NCI-H2107 (cell line): ENCODE results near the gene LSG1.

Experiments
- DNase-seq: peaks from one replicate; lab custom pipeline; 2025; lab: John Stamatoyannopoulos, UW

Gene LSG1

GRCh38 chr3:194686816-194687637 lies 15.0 kb upstream of the LSG1 start:
- no peak for DNase-seq

- no peak for DNase-seq
Measured at GRCh38 chr3:194686414-194686815, 14.4 kb upstream of the LSG1 start.

- DNase-seq = peak; percentile 77
Measured at GRCh38 chr3:194685718-194686413, 13.9 kb upstream of the LSG1 start, which contains the start of gene FAM43A. Gene FAM43A, plus strand, starts transcription at chr3:194685883. Its CDS starts 944 bp downstream, at chr3:194686827.

GRCh38 chr3:194685065-194685717 lies 13.2 kb upstream of the LSG1 start:
- no peak for DNase-seq

GRCh38 chr3:194683380-194683779 lies 11.4 kb upstream of the LSG1 start:
- no peak for DNase-seq

- peak; percentile 95 for DNase-seq
Measured at GRCh38 chr3:194682694-194683310, 10.8 kb upstream of the LSG1 start.

- no peak for DNase-seq
Measured at GRCh38 chr3:194682189-194682693, 10.2 kb upstream of the LSG1 start.

GRCh38 chr3:194680888-194681615 lies 9.1 kb upstream of the LSG1 start:
- DNase-seq = no peak

- DNase-seq = no peak
Measured at GRCh38 chr3:194676471-194676870, 4.5 kb upstream of the LSG1 start.

- no peak for DNase-seq
Measured at GRCh38 chr3:194675680-194676079, 3.7 kb upstream of the LSG1 start.

GRCh38 chr3:194675081-194675640 lies 3.2 kb upstream of the LSG1 start:
- DNase-seq = no peak

- no peak for DNase-seq
Measured at GRCh38 chr3:194673761-194674160, 1.8 kb upstream of the LSG1 start.

- no peak for DNase-seq
Measured at GRCh38 chr3:194672876-194673275, 885 bp upstream of the LSG1 start.

GRCh38 chr3:194671511-194671899 lies 486 bp downstream of the LSG1 start:
- DNase-seq = no peak

- DNase-seq = no peak
Measured at GRCh38 chr3:194667363-194667762, 4.6 kb downstream of the LSG1 start.

- no peak for DNase-seq
Measured at GRCh38 chr3:194664857-194665256, 7.1 kb downstream of the LSG1 start.

GRCh38 chr3:194661946-194662345 lies 10.0 kb downstream of the LSG1 start:
- no peak for DNase-seq

GRCh38 chr3:194661374-194661773 lies 10.6 kb downstream of the LSG1 start:
- no peak for DNase-seq

- DNase-seq = no peak
Measured at GRCh38 chr3:194659778-194660177, 12.2 kb downstream of the LSG1 start.

- no peak for DNase-seq
Measured at GRCh38 chr3:194658477-194659242, 13.3 kb downstream of the LSG1 start.
